T-helper 2 cell treated with Interferon-gamma antibody and Interleukin-4, amounts not matched to agents 5 μg/mL and 100 μg/mL, for 36 hours (primary cell): ENCODE results near the gene LRIG2.
"Not testable (repeated sequence)": the region's sequence is repeated elsewhere in the genome, so short reads cannot be mapped to it uniquely, and the experiment has no call there.

Experiments used
- DNase-seq: peaks from one replicate; pipeline ENCODE4 v3.0.0; 2021; ENCODE audit warnings: low spot score
- H3K27ac Mint-ChIP-seq: one replicate; pipeline ENCODE4 v1.8.0; 2021; ENCODE audit warnings: mild to moderate bottlenecking, mixed read lengths
- H3K27me3 Mint-ChIP-seq: one replicate; pipeline ENCODE4 v1.8.0; 2021; ENCODE audit warnings: low read depth, mixed read lengths
- H3K36me3 Mint-ChIP-seq: one replicate; pipeline ENCODE4 v1.8.0; 2021; ENCODE audit warnings: low read depth, mixed read lengths
- H3K4me1 Mint-ChIP-seq: one replicate; pipeline ENCODE4 v1.8.0; 2021; ENCODE audit warnings: low read depth, mixed read lengths
- H3K4me3 Mint-ChIP-seq: one replicate; pipeline ENCODE4 v1.8.0; 2022; ENCODE audit warnings: mild to moderate bottlenecking, moderate library complexity, mixed read lengths
- H3K9me3 Mint-ChIP-seq: one replicate; pipeline ENCODE4 v1.8.0; 2021; ENCODE audit warnings: mixed read lengths

Gene LRIG2

DNA sequence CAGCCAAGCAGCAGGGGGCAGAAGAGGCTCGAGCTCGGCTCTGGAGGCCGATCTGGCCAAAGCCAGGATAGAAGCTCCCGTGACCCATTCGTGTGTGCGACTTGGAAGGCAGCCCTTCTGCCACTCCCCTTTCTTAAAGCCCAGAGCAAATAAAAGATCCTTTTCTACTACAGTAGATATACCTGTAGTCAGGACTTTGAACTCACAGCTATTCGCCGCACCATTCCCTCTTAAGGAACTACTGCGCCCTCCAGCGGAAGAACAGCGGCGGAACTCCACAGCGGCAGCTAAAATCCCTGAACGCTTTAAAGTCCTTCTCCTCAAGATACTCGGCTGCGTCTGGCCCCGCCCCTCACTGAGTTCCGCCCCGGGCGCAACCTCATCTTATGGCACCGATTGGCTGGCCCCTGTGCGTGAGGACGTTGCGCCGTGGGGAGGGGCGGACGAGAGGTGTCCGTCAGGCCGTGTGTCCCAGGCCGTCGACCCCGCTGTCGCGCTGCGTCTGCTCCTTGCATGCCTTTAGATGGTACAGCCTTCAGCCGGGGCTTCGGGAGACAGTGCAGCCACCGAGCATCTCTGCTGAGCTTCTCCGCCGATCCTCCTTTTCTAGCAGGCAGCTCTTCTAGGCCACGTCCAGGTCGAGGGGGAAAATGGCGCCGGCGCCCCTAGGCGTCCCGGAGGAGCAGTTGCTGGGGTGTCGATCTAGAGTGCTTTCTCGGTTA is at the start of gene LRIG2:
LRIG2 (plus strand) TSS at position 442 of the 722 bp plus-strand sequence; CDS start at position 651, 209 bp downstream.
- Mint-ChIP-seq H3K27ac (peak within 1 kb of the TSS; percentile 91), H3K4me3 (peak within 1 kb of the TSS; percentile 96), H3K36me3 (peaks cover 8% of the 10 kb centered on the region), H3K27me3 (no peaks in the 10 kb centered on the region), H3K9me3 (no peaks in the 10 kb centered on the region), H3K4me1 (peaks cover 24% of the 10 kb centered on the region)
- DNase-seq, result peak; percentile 98

DNA sequence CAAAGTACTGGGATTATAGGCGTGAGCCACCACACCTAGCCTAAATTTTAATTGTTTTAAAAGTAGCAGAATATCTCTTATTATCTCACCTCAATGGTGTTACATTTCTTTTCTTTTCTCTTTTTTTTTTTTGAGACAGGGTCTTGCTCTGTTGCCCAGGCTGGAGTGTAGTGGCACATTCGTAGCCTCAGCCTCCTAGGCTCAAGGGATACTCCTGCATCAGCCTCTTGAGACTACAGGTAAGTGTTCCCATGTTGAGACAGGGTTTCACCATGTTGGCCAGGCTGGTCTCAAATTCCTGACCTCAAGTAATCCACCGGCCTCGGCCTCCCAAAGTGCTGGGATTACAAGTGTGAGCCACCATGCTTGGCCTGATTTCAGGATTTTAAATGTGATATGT is 49.7 kb upstream of the LRIG2 start:
- not testable (repeated sequence) for H3K4me3 Mint-ChIP-seq, H3K36me3 Mint-ChIP-seq, H3K9me3 Mint-ChIP-seq, H3K4me1 Mint-ChIP-seq, H3K27ac Mint-ChIP-seq, DNase-seq, H3K27me3 Mint-ChIP-seq

- peaks cover 8% of the 10 kb centered on the region for H3K4me1 Mint-ChIP-seq
- no peaks in the 10 kb centered on the region for H3K27me3 Mint-ChIP-seq
- no peaks in the 10 kb centered on the region for H3K9me3 Mint-ChIP-seq
- H3K36me3 Mint-ChIP-seq, result peaks cover 5% of the 10 kb centered on the region
- no peak overlapping the region for H3K27ac Mint-ChIP-seq
- DNase-seq, result no peak
- H3K4me3 Mint-ChIP-seq, result no peak overlapping the region
Observed at GRCh38 chr1:113027007-113027406, 46.0 kb upstream of the LRIG2 start.

DNA sequence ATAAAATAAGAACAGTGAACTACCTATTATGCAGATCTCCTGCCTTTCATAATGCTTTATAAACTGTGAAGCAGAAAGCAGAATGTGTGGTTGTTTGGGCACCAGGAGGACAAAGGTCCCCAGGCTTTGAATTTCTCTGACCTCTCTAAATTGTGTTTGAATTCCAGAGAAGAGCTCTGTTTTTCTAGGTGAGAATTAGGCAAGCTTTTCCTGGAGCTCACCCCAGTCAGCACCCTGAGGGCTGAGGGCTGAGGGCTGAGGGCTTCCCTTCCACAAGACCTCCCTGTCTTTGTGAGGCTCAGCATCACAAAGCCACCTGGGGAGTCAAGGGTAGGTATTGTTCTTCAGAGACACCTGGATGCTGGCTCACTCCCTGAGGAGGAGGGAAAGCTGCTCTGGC is 45.5 kb upstream of the LRIG2 start:
- no peak overlapping the region for H3K27ac Mint-ChIP-seq

DNA sequence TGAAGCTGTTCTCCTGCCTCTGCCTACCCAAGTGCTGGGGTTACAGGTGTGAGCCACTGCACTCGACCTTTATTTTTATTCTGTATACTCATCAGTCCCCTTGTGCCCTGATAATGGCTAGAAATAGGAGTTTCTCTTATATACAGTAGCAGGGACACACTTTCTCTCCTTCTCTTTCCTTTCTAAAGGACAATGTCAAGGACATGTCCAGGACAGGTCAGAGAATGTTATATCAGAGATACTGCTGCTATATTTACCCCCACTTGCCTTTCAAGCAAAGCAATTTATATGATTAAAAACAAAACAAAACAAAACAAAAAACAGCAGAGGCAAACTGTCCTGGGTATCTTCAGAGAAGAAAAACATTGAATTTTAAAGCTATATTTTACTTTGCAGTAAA is 43.2 kb upstream of the LRIG2 start:
- Mint-ChIP-seq H3K4me3 (no peak overlapping the region), H3K27me3 (no peaks in the 10 kb centered on the region), H3K27ac (no peak overlapping the region), H3K36me3 (no peaks in the 10 kb centered on the region), H3K9me3 (no peaks in the 10 kb centered on the region), H3K4me1 (peaks cover 8% of the 10 kb centered on the region)
- no peak for DNase-seq

More for the DNA sequence above, 45.5 kb upstream of the LRIG2 start:
- H3K27me3 Mint-ChIP-seq, result no peaks in the 10 kb centered on the region
- H3K4me3 Mint-ChIP-seq, result no peak overlapping the region
- H3K9me3 Mint-ChIP-seq, result no peaks in the 10 kb centered on the region
- H3K36me3 Mint-ChIP-seq, result peaks cover 5% of the 10 kb centered on the region
- no peak for DNase-seq
- H3K4me1 Mint-ChIP-seq, result peaks cover 8% of the 10 kb centered on the region

GRCh38 chr1:113031171-113031933 is 41.6 kb upstream of the LRIG2 start:
- Mint-ChIP-seq H3K4me1 (peaks cover 8% of the 10 kb centered on the region), H3K27ac (no peak overlapping the region), H3K4me3 (no peak overlapping the region)

GRCh38 chr1:113035086-113035485 is 37.9 kb upstream of the LRIG2 start:
- H3K9me3 Mint-ChIP-seq, result no peaks in the 10 kb centered on the region
- no peaks in the 10 kb centered on the region for H3K36me3 Mint-ChIP-seq
- H3K27ac Mint-ChIP-seq, result no peak overlapping the region
- H3K27me3 Mint-ChIP-seq, result no peaks in the 10 kb centered on the region
- H3K4me1 Mint-ChIP-seq, result peaks cover 9% of the 10 kb centered on the region
- DNase-seq, result no peak
- no peak overlapping the region for H3K4me3 Mint-ChIP-seq

More at GRCh38 chr1:113031171-113031933, 41.6 kb upstream of the LRIG2 start:
- no peak for DNase-seq
- Mint-ChIP-seq H3K36me3 (no peaks in the 10 kb centered on the region), H3K9me3 (no peaks in the 10 kb centered on the region), H3K27me3 (no peaks in the 10 kb centered on the region)

DNA sequence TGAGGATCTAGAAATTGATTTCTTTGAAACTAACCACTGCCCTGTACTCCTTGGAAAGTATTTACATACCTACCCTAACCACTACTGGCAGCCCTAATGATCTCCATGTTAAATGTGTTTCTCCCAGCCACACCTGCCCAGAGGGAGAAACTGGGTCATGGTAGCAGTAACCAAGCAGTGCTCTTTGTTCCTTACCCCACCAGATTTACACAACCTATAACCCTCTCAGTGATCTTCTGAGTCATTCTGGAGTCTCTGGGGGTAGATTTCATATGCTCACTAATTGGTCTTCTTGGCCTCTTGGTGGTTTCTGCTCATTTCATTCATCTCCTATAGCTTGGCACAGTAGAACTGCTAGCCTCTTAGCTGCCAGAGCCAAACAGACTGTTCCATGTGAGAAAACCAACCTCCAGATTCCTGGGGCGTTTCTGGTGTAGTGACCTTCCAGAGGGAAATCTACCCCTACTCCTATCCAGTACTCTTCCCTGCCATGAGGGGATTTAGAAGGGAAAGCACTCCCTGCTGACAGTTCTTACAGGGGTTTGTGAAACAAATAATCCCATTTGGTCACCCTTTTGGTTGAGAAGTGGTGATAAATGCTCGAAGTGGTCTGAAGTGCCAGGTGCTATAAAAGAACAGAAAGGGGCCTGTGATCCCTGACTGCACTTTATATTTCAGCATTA is 36.2 kb upstream of the LRIG2 start:
- Mint-ChIP-seq H3K4me3 (no peak overlapping the region), H3K27ac (no peak overlapping the region), H3K27me3 (no peaks in the 10 kb centered on the region), H3K4me1 (peaks cover 7% of the 10 kb centered on the region), H3K9me3 (no peaks in the 10 kb centered on the region), H3K36me3 (no peaks in the 10 kb centered on the region)
- no peak for DNase-seq

DNA sequence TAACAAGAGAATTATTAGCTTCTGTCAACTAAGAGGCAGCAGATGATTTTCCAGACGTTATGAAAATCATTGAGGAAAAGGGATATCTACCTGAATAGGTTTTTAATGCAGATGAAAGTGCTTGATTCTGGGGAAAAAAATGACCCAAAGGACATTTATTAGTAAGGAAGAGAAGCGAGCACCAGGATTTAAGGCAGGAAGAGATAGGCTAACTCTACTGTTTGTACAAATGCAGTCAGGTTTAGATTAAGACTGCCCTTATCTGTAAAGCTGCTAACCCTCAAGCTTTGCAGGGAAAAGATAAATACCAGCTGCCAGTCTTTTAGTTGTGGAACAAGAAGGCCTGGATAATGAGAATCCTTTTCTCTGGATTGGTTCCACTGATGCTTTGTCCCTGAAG is 33.0 kb upstream of the LRIG2 start:
- H3K4me3 Mint-ChIP-seq, result no peak overlapping the region
- no peak for DNase-seq
- H3K27me3 Mint-ChIP-seq, result no peaks in the 10 kb centered on the region
- no peaks in the 10 kb centered on the region for H3K36me3 Mint-ChIP-seq
- no peak overlapping the region for H3K27ac Mint-ChIP-seq
- no peaks in the 10 kb centered on the region for H3K9me3 Mint-ChIP-seq
- peaks cover 26% of the 10 kb centered on the region for H3K4me1 Mint-ChIP-seq

- H3K27me3 Mint-ChIP-seq, result no peaks in the 10 kb centered on the region
- no peaks in the 10 kb centered on the region for H3K36me3 Mint-ChIP-seq
- no peak for DNase-seq
- no peaks in the 10 kb centered on the region for H3K9me3 Mint-ChIP-seq
- H3K4me3 Mint-ChIP-seq, result no peak overlapping the region
- H3K27ac Mint-ChIP-seq, result no peak overlapping the region
- peaks cover 28% of the 10 kb centered on the region for H3K4me1 Mint-ChIP-seq
Observed at GRCh38 chr1:113040718-113041412, 32.1 kb upstream of the LRIG2 start.

- H3K27me3 Mint-ChIP-seq, result no peaks in the 10 kb centered on the region
- no peaks in the 10 kb centered on the region for H3K9me3 Mint-ChIP-seq
- no peak overlapping the region for H3K4me3 Mint-ChIP-seq
- no peaks in the 10 kb centered on the region for H3K36me3 Mint-ChIP-seq
- DNase-seq, result no peak
- no peak overlapping the region for H3K27ac Mint-ChIP-seq
- peaks cover 32% of the 10 kb centered on the region for H3K4me1 Mint-ChIP-seq
Observed at GRCh38 chr1:113041569-113042284, 31.3 kb upstream of the LRIG2 start.

DNA sequence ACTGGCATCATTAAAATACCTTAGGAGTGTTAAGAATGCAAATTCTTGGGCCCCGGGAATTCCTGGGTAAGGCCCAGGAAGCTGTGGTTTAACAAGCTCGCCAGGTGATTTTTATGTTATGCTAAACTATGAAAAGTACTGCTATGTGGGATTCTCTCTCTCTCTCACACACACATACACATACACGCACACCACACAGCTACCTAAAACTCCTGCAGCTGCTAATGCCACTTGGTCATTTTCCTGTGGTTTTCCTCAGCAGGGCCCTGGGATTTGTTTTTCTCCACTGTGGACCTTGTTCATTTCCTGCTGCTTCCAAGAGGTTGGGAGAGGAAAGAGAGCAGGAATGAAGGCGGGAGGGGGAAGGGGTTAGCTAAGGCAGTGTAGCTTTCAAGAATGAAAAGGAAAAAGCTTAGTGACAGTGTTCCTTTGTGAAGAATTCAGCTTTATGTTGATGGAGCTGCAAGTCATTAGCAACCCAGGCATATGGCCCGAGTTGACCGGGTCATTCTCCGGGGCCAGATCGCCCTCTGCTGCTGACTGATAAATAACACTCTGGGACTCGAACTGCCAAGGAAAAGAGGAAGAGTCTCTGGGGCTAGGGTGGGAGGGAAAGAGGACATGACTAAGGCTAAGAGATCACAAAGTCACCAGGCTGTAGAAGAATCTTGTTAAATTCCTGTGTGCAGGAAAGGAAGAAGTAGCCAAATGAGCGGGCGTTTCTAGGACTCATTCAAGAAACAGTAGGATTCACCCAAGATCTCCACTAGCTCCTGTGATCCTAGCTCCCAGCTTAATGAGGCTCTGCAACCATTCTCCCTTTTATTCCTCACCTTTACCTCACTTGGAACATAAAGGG is 30.5 kb upstream of the LRIG2 start:
- no peak overlapping the region for H3K27ac Mint-ChIP-seq
- no peak for DNase-seq

DNA sequence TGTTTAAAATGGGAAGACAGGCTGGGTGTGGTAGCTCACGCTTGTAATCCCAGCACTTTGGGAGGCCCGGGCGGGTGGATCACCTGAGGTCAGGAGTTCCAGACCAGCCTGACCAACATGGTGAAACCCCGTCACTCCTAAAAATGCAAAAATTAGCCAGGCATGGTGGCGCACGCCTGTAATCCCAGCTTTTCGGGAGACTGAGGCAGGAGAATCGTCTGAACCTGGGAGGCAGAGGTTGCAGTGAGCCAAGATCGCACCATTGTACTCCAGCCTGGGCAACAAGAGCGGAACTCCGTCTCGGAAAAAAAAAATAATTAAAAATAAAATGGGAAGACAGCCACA is 29.9 kb upstream of the LRIG2 start:
- H3K27me3 Mint-ChIP-seq, DNase-seq, H3K36me3 Mint-ChIP-seq, H3K4me3 Mint-ChIP-seq, H3K27ac Mint-ChIP-seq, H3K9me3 Mint-ChIP-seq: not testable (repeated sequence)
- peaks cover 39% of the 10 kb centered on the region for H3K4me1 Mint-ChIP-seq

More for the DNA sequence above, 30.5 kb upstream of the LRIG2 start:
- no peaks in the 10 kb centered on the region for H3K9me3 Mint-ChIP-seq
- H3K4me3 Mint-ChIP-seq, result peak overlapping the region; percentile 22
- H3K27me3 Mint-ChIP-seq, result no peaks in the 10 kb centered on the region
- H3K4me1 Mint-ChIP-seq, result peaks cover 35% of the 10 kb centered on the region
- H3K36me3 Mint-ChIP-seq, result no peaks in the 10 kb centered on the region
